K562 (cell line): ENCODE measurements around the gene DHX58. TPM values are rescaled to one million over a fixed set of nuclear protein-coding genes. Genes with fewer than 3 reads are reported as not detected.

Source experiments
- AFF4 ChIP-seq: sonication (generic); formaldehyde crosslinking; IDR thresholded peaks from 2 replicates; pipeline ENCODE4 v1.8.0; 2023; ENCODE audit warnings: mild to moderate bottlenecking, missing genetic modification reagents
- ATF7 ChIP-seq: fragments of 450-650 bp; IDR thresholded peaks from 2 replicates; pipeline ENCODE4 v1.7.1; 2014; ENCODE audit warnings: mild to moderate bottlenecking, moderate library complexity
- CGGBP1 ChIP-seq: fragments of 250-450 bp; sonication (Bioruptor Pico); IDR thresholded peaks from 2 replicates; pipeline ENCODE4 v1.9.0; 2021; ENCODE audit warnings: mild to moderate bottlenecking
- GATAD2A ChIP-seq: fragments of 450-650 bp; IDR thresholded peaks from 2 replicates; pipeline ENCODE4 v1.6.1; 2017
- HIVEP1 ChIP-seq: fragments of 250-450 bp; sonication (Bioruptor Pico); IDR thresholded peaks from 2 replicates; pipeline ENCODE4 v1.4.0; 2020; ENCODE audit warnings: mild to moderate bottlenecking
- HNRNPL ChIP-seq: fragments of 200-400 bp; formaldehyde crosslinking; IDR thresholded peaks from 2 replicates; pipeline ENCODE4 v1.6.1; 2017; ENCODE audit warnings: low read depth, mild to moderate bottlenecking, low read length
- MAFF ChIP-seq: IDR thresholded peaks from 2 replicates; pipeline ENCODE4 v1.6.1; 2012; ENCODE audit warnings: low read length, improper control_type of control experiment
- MAFG ChIP-seq: fragments of 450-650 bp; conservative IDR thresholded peaks from 2 replicates; pipeline ENCODE4 v1.6.1; 2016; ENCODE audit warnings: missing genetic modification characterization, missing compliant biosample characterization
- MAX ChIP-seq: sonication (generic); formaldehyde crosslinking; IDR thresholded peaks from 2 replicates; pipeline ENCODE4 v1.9.0; 2022; ENCODE audit warnings: mild to moderate bottlenecking, missing genetic modification reagents
- MEF2A ChIP-seq: IDR thresholded peaks from 2 replicates; pipeline ENCODE4 v1.6.1; 2011; ENCODE audit warnings: low read depth, mild to moderate bottlenecking, low read length, moderate library complexity; ENCODE audit not compliant: control insufficient read depth
- PRDM10 ChIP-seq: fragments of 450-650 bp; IDR thresholded peaks from 2 replicates; pipeline ENCODE4 v1.6.1; 2018; ENCODE audit not compliant: partially characterized antibody
- THAP7 ChIP-seq: fragments of 250-450 bp; sonication (Bioruptor Pico); IDR thresholded peaks from 2 replicates; pipeline ENCODE4 v1.5.0; 2021
- USF2 ChIP-seq: sonication (generic); formaldehyde crosslinking; IDR thresholded peaks from 2 replicates; pipeline ENCODE4 v1.5.0; 2020; ENCODE audit warnings: missing genetic modification reagents
- ZFP91 ChIP-seq: sonication (generic); formaldehyde crosslinking; IDR thresholded peaks from 2 replicates; pipeline ENCODE4 v1.8.0; 2022; ENCODE audit warnings: mild to moderate bottlenecking, missing genetic modification reagents
- ZNF23 ChIP-seq: fragments of 250-450 bp; sonication (Bioruptor Pico); IDR thresholded peaks from 2 replicates; pipeline ENCODE4 v1.4.0; 2020; ENCODE audit warnings: mild to moderate bottlenecking
- ZNF785 ChIP-seq: fragments of 250-450 bp; sonication (Bioruptor Pico); IDR thresholded peaks from 2 replicates; pipeline ENCODE4 v1.4.0; 2020; ENCODE audit warnings: mild to moderate bottlenecking
- polyA plus RNA-seq, 8 experiments: library from polyadenylated mRNA; depleted of rRNA in 4 of 8; stranded (reverse) in 5 of 8; unstranded in 3 of 8; fragments of >200 nt; fragmentation: Nextera tagmentation in 2 of 8; fragmentation: Illumina TruSeq in 1 of 8; extraction: Ambion mirVana in 2 of 8; extraction: Trizol in 1 of 8; gene quantifications; 2 replicates each; pipeline versions ENCODE4 v1.2.1 to v1.2.3, GENCODE V29; 2011 to 2014; ENCODE audit warnings: inconsistent platforms in 1 of 8, missing spikeins in 1 of 8
- total RNA-seq, 7 experiments: library from RNA; depleted of rRNA in 6 of 7; stranded (reverse); fragments of >200 nt in 6 of 7; fragmentation: Illumina TruSeq in 2 of 7; extraction: Trizol in 2 of 7; gene quantifications; 2 replicates each; pipeline versions ENCODE4 v1.2.1 to v1.2.3, GENCODE V29; 2011 to 2021; ENCODE audit warnings: low replicate concordance in 1 of 7

DHX58 gene
- total and polyA plus RNA-seq, 9 of the 15 experiments (the other 6 are each of a cell fraction or from before 2014, with no cell fraction given) = 0.15 to 3.0 (median 1.4) TPM

GRCh38 chr17:42078396-42079043 lies 34.0 kb downstream of the DHX58 start (continued):
- TF ChIP-seq ZNF23 (CRISPR knock-in tag) (no peak), MEF2A (peak; percentile 53; the same call in 1 of the 2 replicates), HIVEP1 (CRISPR knock-in tag) (no peak), HNRNPL (no peak), ZFP91 (no peak), USF2 (0 out of 2 replicates have a peak, but pooled peaks have one; percentile 31), MAFG (tag) (peak; percentile 85), PRDM10 (peak; percentile 71), THAP7 (no peak), CGGBP1 (CRISPR knock-in tag) (no peak), ZNF785 (CRISPR knock-in tag) (no peak), ATF7 (no peak), MAX (CRISPR knock-in tag) (peak; percentile 64), AFF4 (CRISPR knock-in tag) (no peak), GATAD2A (peak; percentile 60; the same call in 1 of the 2 replicates), MAFF (peak; percentile 72)
